Body of pancreas (tissue), 4 donors: ENCODE measurements around the gene HOXB4.

ENCODE experiments used
- CTCF ChIP-seq, 7 experiments: fragments of 450-650 bp in 4 of 7; fragments of 200-600 bp in 3 of 7; sonication (generic) in 3 of 7; IDR thresholded peaks; one replicate each; pipeline ENCODE4 v1.5.1; 2016 to 2019; ENCODE audit warnings: antibody characterized with exemption in 7 of 7
- POLR2A ChIP-seq, 3 donors: fragments of 450-650 bp; IDR thresholded peaks; one replicate each; pipeline ENCODE4 v1.6.1; 2016; ENCODE audit warnings: antibody characterized with exemption in 3 of 3, mild to moderate bottlenecking in 2 of 3

GRCh38 chr17:48601207-48601538 lies 23.0 kb upstream of the HOXB4 start:
- TF ChIP-seq CTCF (IDR thresholded peaks at IDR 0.05) (no peak), POLR2A (IDR thresholded peaks at IDR 0.05) (no peak)
